HG03045 (cell line): Measurements from ENCODE around the gene TRAPPC3.
A peak's percentile ranks its signal among the peaks of the same experiment; 100 is the strongest.

Experiments used
- ATAC-seq: cut with Tn5 transposase; IDR thresholded peaks from one replicate; pipeline ENCODE4 v1.9.1; 2021; ENCODE audit warnings: mild to moderate bottlenecking, moderate library complexity; ENCODE audit not compliant: unreplicated experiment

The TRAPPC3 gene

GRCh38 chr1:36154335-36154734, 5.0 kb upstream of the TRAPPC3 start:
- ATAC-seq: no peak

- ATAC-seq: no peak
Observed at GRCh38 chr1:36153476-36153875, 4.2 kb upstream of the TRAPPC3 start.

DNA sequence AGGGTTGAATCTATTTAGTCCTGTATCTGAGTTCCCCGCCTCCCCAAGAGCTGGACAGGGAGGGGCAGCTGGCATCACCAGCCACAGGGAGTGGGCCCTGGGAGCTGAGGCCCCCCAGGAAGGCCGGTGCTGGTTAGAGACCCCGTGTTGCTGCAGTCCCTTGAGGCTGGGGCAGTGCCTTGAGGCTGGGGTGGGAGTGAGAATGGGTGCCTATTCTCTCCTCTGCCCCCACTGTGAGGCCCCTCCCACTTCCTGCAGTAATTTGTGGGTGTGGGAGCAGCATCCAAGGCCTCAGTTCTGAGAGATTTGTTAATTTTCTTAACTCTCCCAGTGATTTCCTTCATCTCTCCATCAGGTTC, 2.5 kb upstream of the TRAPPC3 start:
- ATAC-seq: no peak

DNA sequence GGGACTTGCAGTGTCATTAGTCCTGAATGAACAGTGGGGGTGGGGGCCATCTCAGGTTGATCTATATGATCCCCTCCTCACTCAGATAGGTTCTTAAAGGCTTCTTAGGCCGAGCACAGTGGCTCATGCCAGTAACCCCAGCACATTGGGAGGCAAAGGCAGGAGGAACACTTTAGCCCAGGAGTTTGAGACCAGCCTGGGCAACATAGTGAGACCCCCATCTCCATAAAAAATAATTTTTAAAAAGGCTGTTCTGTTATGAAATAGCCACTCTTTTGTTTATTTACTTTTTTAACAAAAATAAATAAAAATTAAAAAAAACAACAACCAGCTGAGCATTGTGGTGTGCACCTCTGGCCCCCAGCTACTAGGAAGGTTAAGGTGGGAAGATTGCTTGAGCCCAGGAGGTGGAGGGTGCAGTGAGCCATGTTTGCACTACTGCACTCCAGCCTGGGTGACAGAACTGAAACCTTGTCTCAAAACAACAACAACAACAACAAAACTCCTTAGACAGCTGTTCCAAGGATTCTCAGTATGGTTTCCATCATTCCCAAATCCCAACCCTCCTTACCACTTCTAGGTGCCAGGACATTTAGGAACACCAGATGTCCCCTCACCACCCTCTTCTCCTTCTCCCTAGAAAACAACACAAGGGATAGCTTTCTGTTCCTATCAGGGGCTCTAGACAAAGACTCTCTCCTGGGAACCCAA, 2.0 kb upstream of the TRAPPC3 start:
- no peak for ATAC-seq

DNA sequence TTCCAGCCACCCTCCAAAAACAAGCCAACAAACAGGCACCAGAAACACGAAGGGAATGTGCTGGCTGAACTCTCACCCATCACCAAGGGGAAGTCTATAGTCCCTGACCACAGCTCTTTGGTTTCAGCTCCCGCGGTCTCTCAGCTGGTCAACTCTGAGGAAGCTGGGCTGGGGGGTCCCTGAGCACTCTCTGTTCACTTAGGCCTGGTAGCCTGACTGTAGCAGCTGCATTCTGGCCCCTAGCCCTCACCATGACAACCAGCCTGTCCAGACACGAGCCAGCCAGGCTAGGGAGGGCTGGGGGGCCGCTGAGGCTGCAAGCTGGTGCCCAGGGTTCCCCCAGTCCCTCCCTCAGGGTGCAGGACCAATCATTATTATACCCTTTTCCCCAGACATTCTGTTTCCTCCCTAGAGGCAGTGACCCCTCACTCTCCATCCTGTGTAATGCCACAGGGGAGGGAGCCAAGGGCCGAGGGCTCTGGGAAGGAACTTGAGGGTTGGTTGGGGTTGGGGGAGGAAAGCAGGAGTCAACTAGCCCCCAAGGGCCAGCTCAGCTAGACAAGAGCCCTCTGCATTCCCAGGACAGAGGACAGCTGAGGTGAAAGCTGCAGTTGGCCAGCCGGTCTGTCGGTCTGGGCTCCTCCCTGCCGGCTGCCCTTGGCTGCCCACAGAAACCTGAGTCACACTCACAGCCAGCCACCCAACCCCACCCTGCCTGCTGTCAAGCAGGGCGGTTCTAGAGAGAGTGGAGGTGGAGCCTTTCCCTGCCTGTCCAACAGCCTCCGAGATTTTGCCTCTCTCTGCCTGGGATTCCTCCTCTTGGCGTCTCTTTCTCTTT, 1.2 kb upstream of the TRAPPC3 start:
- ATAC-seq: peak; percentile 47

DNA sequence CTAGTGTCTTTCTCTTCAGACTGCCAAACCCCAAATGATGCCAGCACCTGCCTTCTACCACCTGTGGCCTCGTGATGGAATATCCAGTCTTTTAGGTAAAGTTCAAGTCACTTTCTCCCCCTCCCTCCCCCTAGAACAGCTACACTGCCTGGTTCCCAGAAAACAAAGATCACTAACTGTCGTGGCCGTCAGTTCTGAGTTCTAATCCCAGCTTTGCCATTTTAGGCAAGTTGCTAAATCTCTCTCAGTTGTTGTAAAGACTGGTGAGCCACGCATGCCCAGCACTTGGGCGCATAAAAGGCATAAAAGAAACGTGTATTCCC, 648 bp upstream of the TRAPPC3 start:
- no peak for ATAC-seq

- no peak for ATAC-seq
Observed at GRCh38 chr1:36148821-36149236, 457 bp downstream of the TRAPPC3 start.

DNA sequence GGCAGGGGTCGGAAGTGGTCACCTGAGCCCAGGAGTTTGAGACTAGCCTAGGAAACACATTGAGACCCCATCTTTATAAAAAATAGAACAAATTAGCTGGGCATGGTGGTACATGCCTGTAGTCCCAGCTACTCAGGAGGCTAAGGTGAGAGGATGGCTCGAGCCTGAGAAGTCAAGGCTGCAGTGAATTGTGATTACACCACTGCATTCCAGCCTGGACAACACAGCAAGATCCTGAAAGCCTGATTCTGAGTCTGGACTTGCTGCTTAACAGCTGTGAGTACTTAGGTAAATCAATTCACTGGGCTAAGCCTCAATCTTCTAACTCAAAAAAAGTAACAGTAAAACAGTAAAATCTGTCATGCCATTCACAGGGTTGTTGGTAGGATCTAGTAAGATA, 4.9 kb downstream of the TRAPPC3 start:
- ATAC-seq: no peak

DNA sequence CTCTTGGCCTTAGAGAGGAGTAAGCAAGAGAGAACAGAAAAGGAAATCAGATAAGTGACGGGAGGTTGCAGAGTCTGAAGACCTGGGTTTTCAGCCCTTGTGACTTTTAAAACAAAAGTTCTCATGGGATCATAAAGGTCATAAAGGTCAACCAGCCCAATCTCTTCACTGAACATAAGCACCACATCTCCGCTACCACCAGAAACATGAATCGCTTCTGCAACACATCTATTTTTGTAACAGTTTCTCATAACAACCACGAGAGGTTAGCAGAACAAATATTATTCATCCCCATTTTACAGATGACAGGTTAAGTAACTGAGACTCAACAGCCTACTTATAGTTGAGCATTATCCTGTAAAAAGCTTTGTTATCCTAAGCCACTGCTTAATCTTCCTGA, 5.9 kb downstream of the TRAPPC3 start:
- ATAC-seq: no peak

DNA sequence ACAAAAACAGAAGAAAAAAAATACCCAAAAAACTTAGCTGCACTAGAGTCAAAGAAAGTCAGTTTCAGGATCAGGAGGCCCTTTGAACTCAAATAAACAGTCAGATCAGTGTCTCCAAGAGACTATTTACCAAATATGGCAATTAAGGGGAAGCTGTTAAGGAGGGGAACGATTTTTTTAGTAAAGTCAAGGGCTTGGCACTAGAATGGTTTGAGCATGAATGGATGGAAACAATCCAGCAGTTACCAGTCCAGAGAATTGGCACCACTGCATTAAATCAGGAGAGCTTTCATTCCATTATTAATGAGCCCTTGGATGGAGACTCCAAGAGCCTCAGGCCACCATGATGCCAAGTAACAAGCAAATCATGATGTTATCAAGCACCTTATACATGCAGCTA, 7.2 kb downstream of the TRAPPC3 start:
- ATAC-seq: no peak

GRCh38 chr1:36139521-36139920, 9.8 kb downstream of the TRAPPC3 start:
- ATAC-seq: no peak

DNA sequence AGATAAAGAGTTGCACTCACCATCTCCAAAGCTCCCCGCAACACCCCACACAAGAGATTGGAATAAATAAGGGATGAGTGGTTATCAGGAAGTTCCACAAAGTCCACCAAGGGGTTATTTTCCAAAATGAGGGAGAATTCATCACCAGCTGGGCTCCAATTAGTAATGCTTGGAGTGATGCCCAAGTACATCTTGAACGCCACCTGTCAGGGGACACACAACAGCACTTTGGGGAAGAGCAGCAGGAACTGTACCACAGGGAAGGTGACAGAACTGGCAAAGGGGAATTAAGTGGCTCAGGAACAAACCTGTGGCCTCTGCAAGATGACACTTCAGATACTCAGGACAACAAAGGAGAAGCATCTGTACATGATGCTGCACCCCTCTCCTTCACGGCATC, 11.5 kb downstream of the TRAPPC3 start:
- no peak for ATAC-seq

GRCh38 chr1:36137226-36137625, 12.1 kb downstream of the TRAPPC3 start:
- ATAC-seq: no peak

- no peak for ATAC-seq
Observed at GRCh38 chr1:36136535-36136934, 12.8 kb downstream of the TRAPPC3 start.

DNA sequence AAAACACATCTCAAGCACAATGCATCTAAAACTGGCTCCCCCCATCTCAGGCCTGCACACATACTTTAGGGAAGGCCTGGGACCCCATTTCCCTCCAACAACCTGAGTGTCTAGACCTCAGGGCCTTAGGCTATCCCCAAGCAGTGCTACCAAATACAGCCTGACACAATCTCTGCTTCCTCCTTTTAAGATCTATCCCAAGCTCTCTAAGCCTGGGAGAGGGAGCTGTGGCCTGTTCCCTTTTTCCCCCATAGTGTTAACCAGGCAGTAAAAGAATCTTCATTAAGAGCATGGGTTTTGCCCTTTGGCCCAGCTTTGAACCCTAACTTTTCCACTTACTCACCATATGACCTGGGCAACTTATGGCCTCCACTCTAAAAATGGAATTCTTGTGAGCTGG, 13.5 kb downstream of the TRAPPC3 start:
- no peak for ATAC-seq

GRCh38 chr1:36135330-36135667, 14.0 kb downstream of the TRAPPC3 start:
- no peak for ATAC-seq

GRCh38 chr1:36134505-36135329, 14.6 kb downstream of the TRAPPC3 start:
- ATAC-seq: no peak

DNA sequence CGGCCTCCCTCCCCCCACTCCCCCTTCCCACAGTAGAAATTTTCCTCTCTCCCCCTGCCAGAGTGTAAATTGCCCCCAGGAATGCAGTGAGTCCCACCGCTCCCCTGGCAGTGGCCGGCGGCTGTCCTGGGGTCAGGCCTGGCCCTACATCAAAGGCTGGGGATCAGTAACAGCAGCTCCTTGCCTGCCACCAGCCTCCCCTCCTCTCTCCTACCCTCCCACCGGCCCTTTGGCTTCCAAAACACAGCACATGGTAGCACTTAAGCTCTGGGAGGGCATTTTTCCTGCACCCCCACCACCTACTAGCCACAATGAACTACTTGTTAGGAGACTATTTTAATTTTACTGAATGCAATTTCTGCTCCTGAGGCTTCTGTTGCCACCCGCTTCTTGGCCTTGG, 15.3 kb downstream of the TRAPPC3 start:
- ATAC-seq: no peak

DNA sequence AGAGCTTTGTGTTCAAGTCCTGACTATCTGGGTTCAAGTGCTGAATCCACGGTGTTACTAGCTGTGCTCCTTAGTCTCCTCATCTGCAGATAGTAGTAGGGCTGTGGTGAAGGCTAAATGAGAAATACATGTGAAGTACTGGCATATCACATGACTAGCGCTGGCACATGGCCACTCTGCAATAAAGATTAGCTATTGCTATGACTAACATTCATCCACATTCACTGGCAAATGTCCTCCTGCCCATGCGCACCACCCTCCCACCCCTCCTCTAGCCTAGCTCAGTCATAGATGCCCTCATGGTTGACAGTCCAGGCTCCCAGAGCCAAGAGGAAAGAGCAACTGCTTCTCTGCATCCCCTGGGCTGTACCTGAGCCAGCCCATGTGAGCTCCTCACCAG, 15.8 kb downstream of the TRAPPC3 start:
- no peak for ATAC-seq

- no peak for ATAC-seq
Observed at GRCh38 chr1:36132029-36132428, 17.3 kb downstream of the TRAPPC3 start.

DNA sequence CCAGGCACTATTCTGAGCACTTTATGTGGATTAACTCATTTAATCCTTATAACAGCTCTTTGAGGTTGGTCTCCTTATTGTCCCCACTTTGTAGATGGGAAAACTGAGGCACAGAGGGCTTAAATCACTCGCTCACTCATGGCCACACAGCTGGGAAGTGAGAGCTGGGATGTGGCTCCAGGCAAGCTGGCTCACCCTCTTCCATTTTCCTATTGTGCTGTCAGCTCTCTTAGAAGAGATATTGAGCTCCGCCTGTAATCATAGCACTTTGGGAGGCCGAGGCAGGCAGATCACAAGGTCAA, 20.4 kb downstream of the TRAPPC3 start:
- no peak for ATAC-seq
